Endothelial cell of umbilical vein (primary cell): ENCODE data around the gene NIPA2.

Experiments
- CTCF ChIP-seq, 2 donors: IDR thresholded peaks; 1 replicate in 1 of 2; 2 replicates in 1 of 2; pipeline ENCODE4 v1.5.1; 2011; ENCODE audit warnings: low read length in 2 of 2, mild to moderate bottlenecking in 2 of 2, moderate library complexity in 2 of 2, control low read depth in 1 of 2, inconsistent platforms in 1 of 2, low read depth in 1 of 2; ENCODE audit not compliant: insufficient read depth in 1 of 2; ENCODE audit errors: extremely low read depth in 1 of 2
- EZH2 ChIP-seq: IDR thresholded peaks from 2 replicates; pipeline ENCODE4 v1.6.1; 2012; ENCODE audit warnings: borderline replicate concordance, low read depth, mild to moderate bottlenecking, moderate library complexity, low read length, inconsistent platforms; ENCODE audit not compliant: severe bottlenecking
- FOS ChIP-seq: IDR thresholded peaks from 2 replicates; pipeline ENCODE4 v1.6.1; 2011; ENCODE audit warnings: mild to moderate bottlenecking, low read length, moderate library complexity, borderline replicate concordance; ENCODE audit not compliant: insufficient read depth
- GATA2 ChIP-seq: IDR thresholded peaks from 2 replicates; pipeline ENCODE4 v1.7.0; 2011; ENCODE audit warnings: low read depth, mild to moderate bottlenecking, moderate library complexity, mixed read lengths, low read length; ENCODE audit not compliant: insufficient read length, insufficient read depth
- JUN ChIP-seq: IDR thresholded peaks from 2 replicates; pipeline ENCODE4 v1.6.1; 2011; ENCODE audit warnings: borderline replicate concordance, low read depth; ENCODE audit not compliant: insufficient read length, insufficient read depth
- MAX ChIP-seq: IDR thresholded peaks from 2 replicates; pipeline ENCODE4 v1.6.1; 2011; ENCODE audit not compliant: insufficient read depth, insufficient read length
- MYC ChIP-seq: IDR thresholded peaks from one replicate; pipeline ENCODE4 v1.6.1; 2011; ENCODE audit warnings: mild to moderate bottlenecking, low read depth, low read length
- POLR2A ChIP-seq: IDR thresholded peaks from 2 replicates; pipeline ENCODE4 v1.6.1; 2012; ENCODE audit warnings: low read depth, mild to moderate bottlenecking, control low read depth, low read length
- POLR2AphosphoS5 ChIP-seq: IDR thresholded peaks from 2 replicates; pipeline ENCODE4 v1.6.1; 2012; ENCODE audit warnings: low read depth, mild to moderate bottlenecking, control low read depth, low read length, moderate library complexity; ENCODE audit not compliant: insufficient read depth

DNA sequence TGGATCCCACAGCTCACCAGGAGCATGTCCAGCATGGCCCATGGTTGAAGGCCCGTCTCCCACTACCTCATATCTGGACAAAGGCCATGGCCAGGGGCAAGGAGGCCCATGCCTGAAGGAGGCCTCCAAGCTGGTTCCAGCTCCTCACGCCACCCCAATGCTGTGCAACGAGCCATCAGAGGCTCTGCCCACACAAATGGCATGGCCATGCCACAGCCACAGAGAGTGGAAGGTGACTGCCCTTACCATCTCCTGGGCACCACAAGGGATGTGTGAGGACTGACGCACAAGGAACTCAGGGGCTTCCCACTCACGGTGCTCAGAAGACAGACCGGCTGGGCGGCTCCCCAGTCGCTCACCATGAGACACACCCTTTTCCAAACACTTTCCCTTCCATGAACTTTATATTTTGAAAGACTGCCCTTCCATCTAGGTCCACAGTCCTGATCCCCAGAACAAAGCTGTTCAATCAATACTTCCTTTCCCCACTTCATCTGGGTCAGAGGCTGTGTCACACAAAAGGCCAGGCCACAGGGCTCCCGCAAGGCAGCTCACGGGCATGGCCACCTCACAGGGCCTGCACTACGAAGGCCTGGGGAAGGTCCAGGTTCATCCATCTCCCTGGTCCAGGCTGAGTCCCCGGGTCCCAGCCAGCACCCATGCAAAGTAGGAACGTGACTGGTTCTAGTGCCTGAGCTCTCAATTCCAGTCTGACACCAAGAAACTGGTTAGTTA is 75.3 kb downstream of the NIPA2 start:
- no peak for TF ChIP-seq CTCF (IDR thresholded peaks at IDR 0.05; ENCODE audit: extremely low read depth in 1 of 2, insufficient read depth in 1 of 2, low read depth in 1 of 2, low read length in 2 of 2)
- TF ChIP-seq POLR2A, result no peak
- no peak for TF ChIP-seq POLR2AphosphoS5
- TF ChIP-seq EZH2, result no peak
- TF ChIP-seq FOS, result no peak
- TF ChIP-seq JUN, result no peak
- TF ChIP-seq MAX, result no peak
- TF ChIP-seq GATA2, result no peak
- TF ChIP-seq MYC, result no peak
